Endodermal cell (in vitro differentiated cells): ENCODE results near the gene ERBIN. TPM values are rescaled to one million over a fixed set of nuclear protein-coding genes. Genes with fewer than 3 reads are reported as not detected.

Experiments
- DNase-seq: peaks from one replicate; pipeline ENCODE4 v3.0.0-alpha.2; 2017
- H3K27ac ChIP-seq: 2 replicates; pipeline ENCODE4 v1.5.1; 2013; ENCODE audit warnings: mild to moderate bottlenecking, low read depth, low read length, moderate library complexity
- H3K27me3 ChIP-seq: 2 replicates; pipeline ENCODE4 v1.6.1; 2013; ENCODE audit warnings: mild to moderate bottlenecking, low read length, moderate library complexity; ENCODE audit not compliant: insufficient read depth, control insufficient read depth, poor library complexity, severe bottlenecking
- H3K36me3 ChIP-seq: 2 replicates; pipeline ENCODE4 v1.7.0; 2013; ENCODE audit warnings: mild to moderate bottlenecking, low read length, moderate library complexity; ENCODE audit not compliant: control insufficient read depth, insufficient read depth
- H3K4me1 ChIP-seq: one replicate; pipeline ENCODE4 v1.7.0; 2013; ENCODE audit warnings: low read length; ENCODE audit not compliant: control insufficient read depth, insufficient read depth
- H3K4me3 ChIP-seq: 2 replicates; pipeline ENCODE4 v1.5.1; 2013; ENCODE audit warnings: mild to moderate bottlenecking, low read length, moderate library complexity
- H3K9ac ChIP-seq: 2 replicates; pipeline ENCODE4 v1.6.1; 2013; ENCODE audit warnings: mild to moderate bottlenecking, low read length, moderate library complexity; ENCODE audit not compliant: poor library complexity, severe bottlenecking; ENCODE audit errors: extremely low read depth
- H3K9me3 ChIP-seq: 2 replicates; pipeline ENCODE4 v1.6.1; 2013; ENCODE audit warnings: mild to moderate bottlenecking, low read length, moderate library complexity; ENCODE audit not compliant: control insufficient read depth
- H3K27ac Mint-ChIP-seq: 2 replicates; pipeline ENCODE4 v1.8.0; 2020; ENCODE audit warnings: mixed read lengths
- H3K27me3 Mint-ChIP-seq: 2 replicates; pipeline ENCODE4 v1.8.0; 2021; ENCODE audit warnings: mild to moderate bottlenecking, mixed read lengths; ENCODE audit not compliant: insufficient read depth
- H3K36me3 Mint-ChIP-seq: 2 replicates; pipeline ENCODE4 v1.8.0; 2020; ENCODE audit warnings: low read depth, mixed read lengths
- H3K4me1 Mint-ChIP-seq: 2 replicates; pipeline ENCODE4 v1.8.0; 2020; ENCODE audit warnings: mixed read lengths
- H3K4me3 Mint-ChIP-seq: 2 replicates; pipeline ENCODE4 v1.8.0; 2020; ENCODE audit warnings: mild to moderate bottlenecking, moderate library complexity, mixed read lengths
- H3K9me3 Mint-ChIP-seq: 2 replicates; pipeline ENCODE4 v1.8.0; 2020; ENCODE audit warnings: mild to moderate bottlenecking, mixed read lengths
- CTCF ChIP-seq: fragments of 200-600 bp; sonication (generic); conservative IDR thresholded peaks from 2 replicates; pipeline ENCODE4 v1.5.0; 2021; ENCODE audit warnings: antibody characterized with exemption, mild to moderate bottlenecking
- WGBS, 2 experiments: methylation state at CpG; one replicate each; pipeline versions ENCODE4 v1.1.5 to v1.1.7; 2013; ENCODE audit warnings: missing lambda C conversion rate in 2 of 2, mixed read lengths in 1 of 2; ENCODE audit not compliant: insufficient coverage in 1 of 2, insufficient read length in 1 of 2; 5-methylcytosine and 5-hydroxymethylcytosine counted together
- total RNA-seq, 2 donors: library from RNA; stranded (reverse); fragmentation: NEBNext Ultra II Directional in 1 of 2; extraction: Animal tissue kit (Norgen Biotek cat#: 25700) in 1 of 2; gene quantifications; 2 replicates in 1 of 2; 3 replicates in 1 of 2; pipeline ENCODE4 v1.2.1, GENCODE V29; 2021

ERBIN gene
- total RNA-seq, 2 donors from 2014 or later, result 51.8 to 54.4 TPM

- H3K4me1 ChIP-seq, result peaks cover 8% of the 10 kb centered on the region
- peaks cover 4% of the 10 kb centered on the region for H3K9me3 Mint-ChIP-seq
- DNase-seq, result no peak
- no peak for TF ChIP-seq CTCF
- peaks cover 22% of the 10 kb centered on the region for H3K36me3 ChIP-seq
- no peaks in the 10 kb centered on the region for H3K27me3 Mint-ChIP-seq
- no peak overlapping the region for H3K4me3 Mint-ChIP-seq
- H3K9ac ChIP-seq, result no peak overlapping the region
- WGBS, 2 experiments, result 95 to 100% methylated on average over 2 to 7 of the region's 7 CpGs
- no peak overlapping the region for H3K27ac ChIP-seq
- H3K4me3 ChIP-seq, result no peak overlapping the region
- H3K27me3 ChIP-seq, result no peaks in the 10 kb centered on the region
- peaks cover 21% of the 10 kb centered on the region for H3K9me3 ChIP-seq
- no peak overlapping the region for H3K27ac Mint-ChIP-seq
- peaks cover 23% of the 10 kb centered on the region for H3K4me1 Mint-ChIP-seq
- peaks cover 23% of the 10 kb centered on the region for H3K36me3 Mint-ChIP-seq
Measured at GRCh38 chr5:65967288-65968066, 41.1 kb downstream of the ERBIN start.

- Histone ChIP-seq H3K9me3 (peaks cover 19% of the 10 kb centered on the region), H3K4me3 (no peak overlapping the region), H3K9ac (no peak overlapping the region), H3K27me3 (no peaks in the 10 kb centered on the region), H3K36me3 (peaks cover 19% of the 10 kb centered on the region), H3K27ac (no peak overlapping the region), H3K4me1 (peaks cover 8% of the 10 kb centered on the region)
- H3K27me3 Mint-ChIP-seq, result no peaks in the 10 kb centered on the region
- H3K4me3 Mint-ChIP-seq, result no peak overlapping the region
- peak overlapping the region; percentile 58 for H3K27ac Mint-ChIP-seq
- no peak for DNase-seq
- H3K36me3 Mint-ChIP-seq, result peaks cover 29% of the 10 kb centered on the region
- 91 to 100% methylated on average over 1 to 2 of the region's 2 CpGs for WGBS, 2 experiments
- TF ChIP-seq CTCF, result no peak
- H3K4me1 Mint-ChIP-seq, result peaks cover 23% of the 10 kb centered on the region
- peaks cover 8% of the 10 kb centered on the region for H3K9me3 Mint-ChIP-seq
Measured at GRCh38 chr5:65969539-65970393, 43.4 kb downstream of the ERBIN start.

- H3K9me3 ChIP-seq, result peaks cover 14% of the 10 kb centered on the region
- Mint-ChIP-seq H3K27me3 (no peaks in the 10 kb centered on the region), H3K4me1 (peaks cover 23% of the 10 kb centered on the region), H3K4me3 (no peak overlapping the region), H3K9me3 (peaks cover 11% of the 10 kb centered on the region), H3K36me3 (peaks cover 26% of the 10 kb centered on the region), H3K27ac (no peak overlapping the region)
- H3K4me3 ChIP-seq, result no peak overlapping the region
- no peak overlapping the region for H3K9ac ChIP-seq
- no peaks in the 10 kb centered on the region for H3K27me3 ChIP-seq
- DNase-seq, result no peak
- no peak overlapping the region for H3K27ac ChIP-seq
- WGBS, 2 experiments, result 89 to 93% methylated on average over 5 to 7 of the region's 7 CpGs
- H3K36me3 ChIP-seq, result peaks cover 15% of the 10 kb centered on the region
- peaks cover 8% of the 10 kb centered on the region for H3K4me1 ChIP-seq
- no peak for TF ChIP-seq CTCF
Measured at GRCh38 chr5:65970481-65971367, 44.3 kb downstream of the ERBIN start.
